NOMO-1 (cell line): ENCODE results near the gene TMEM135.

Experiments used
- DNase-seq, 2 experiments: peaks; one replicate each; lab custom pipeline; 2025; ENCODE audit not compliant: unreplicated experiment in 2 of 2; lab: John Stamatoyannopoulos, UW

The TMEM135 gene

GRCh38 chr11:87190071-87190470 lies 152.3 kb downstream of the TMEM135 start:
- no peak for DNase-seq

- DNase-seq: no peak
Observed at GRCh38 chr11:87193756-87194470, 156.2 kb downstream of the TMEM135 start.

- DNase-seq: no peak
Observed at GRCh38 chr11:87194985-87195820, 157.5 kb downstream of the TMEM135 start.

- no peak for DNase-seq
Observed at GRCh38 chr11:87198266-87198881, 160.6 kb downstream of the TMEM135 start.

GRCh38 chr11:87201376-87201775 lies 163.6 kb downstream of the TMEM135 start:
- no peak for DNase-seq

GRCh38 chr11:87203907-87204602 lies 166.3 kb downstream of the TMEM135 start:
- no peak for DNase-seq

GRCh38 chr11:87212891-87213290 lies 175.2 kb downstream of the TMEM135 start:
- no peak for DNase-seq

- no peak for DNase-seq
Observed at GRCh38 chr11:87213444-87213843, 175.7 kb downstream of the TMEM135 start.

GRCh38 chr11:87215236-87215635 lies 177.5 kb downstream of the TMEM135 start:
- no peak for DNase-seq

- no peak for DNase-seq
Observed at GRCh38 chr11:87219266-87219665, 181.5 kb downstream of the TMEM135 start.

GRCh38 chr11:87223816-87224215 lies 186.1 kb downstream of the TMEM135 start:
- no peak for DNase-seq

- DNase-seq: no peak
Observed at GRCh38 chr11:87224486-87224885, 186.8 kb downstream of the TMEM135 start.

GRCh38 chr11:87228820-87229219 lies 191.1 kb downstream of the TMEM135 start:
- DNase-seq: no peak

GRCh38 chr11:87230995-87231394 lies 193.3 kb downstream of the TMEM135 start:
- DNase-seq: no peak

- no peak for DNase-seq
Observed at GRCh38 chr11:87232320-87232719, 194.6 kb downstream of the TMEM135 start.

GRCh38 chr11:87235366-87235765 lies 197.6 kb downstream of the TMEM135 start:
- no peak for DNase-seq

GRCh38 chr11:87236368-87236767 lies 198.6 kb downstream of the TMEM135 start:
- DNase-seq: no peak

GRCh38 chr11:87239001-87239400 lies 201.3 kb downstream of the TMEM135 start:
- no peak for DNase-seq

GRCh38 chr11:87239531-87239930 lies 201.8 kb downstream of the TMEM135 start:
- no peak for DNase-seq

- no peak for DNase-seq
Observed at GRCh38 chr11:87251560-87251959, 213.8 kb downstream of the TMEM135 start.

- no peak for DNase-seq
Observed at GRCh38 chr11:87252869-87253268, 215.1 kb downstream of the TMEM135 start.
